Measurements from ENCODE around the gene RORC.
A peak's percentile ranks its signal among the peaks of the same experiment; 100 is the strongest.

GRCh38 chr1:151846062-151846568, 14.5 kb upstream of the RORC start:
- TF ChIP-seq POU2F2 (IDR thresholded peaks at IDR 0.05; ENCODE audit: low read depth, low read length) (no peak), POLR2AphosphoS5 (IDR thresholded peaks at IDR 0.05; ENCODE audit: low read depth, low read length) (no peak), PAX5 (IDR thresholded peaks at IDR 0.05; ENCODE audit: insufficient read depth, low read length, severe bottlenecking) (no peak), POLR2A (IDR thresholded peaks at IDR 0.05; ENCODE audit: low read depth, low read length) (no peak), TAF1 (IDR thresholded peaks at IDR 0.05; ENCODE audit: low read depth, low read length) (no peak), SPI1 (IDR thresholded peaks at IDR 0.05; ENCODE audit: low read depth, low read length) (0 out of 2 replicates have a peak, but pooled peaks have one; percentile 18)

Data from GM12891 (cell line).